GM21526 (cell line): ENCODE data around the gene TEPSIN.

Experiments
- ATAC-seq: cut with Tn5 transposase; IDR thresholded peaks from one replicate; pipeline ENCODE4 v1.9.1; 2021; ENCODE audit warnings: moderate library complexity; ENCODE audit not compliant: unreplicated experiment, low FRiP score

TEPSIN gene

GRCh38 chr17:81189016-81189415 lies 49.8 kb downstream of the TEPSIN start:
- ATAC-seq = no peak

GRCh38 chr17:81188491-81188840 lies 50.4 kb downstream of the TEPSIN start:
- no peak for ATAC-seq

GRCh38 chr17:81187586-81188490 lies 51.0 kb downstream of the TEPSIN start:
- no peak for ATAC-seq

- no peak for ATAC-seq
These were observed 51.7 kb downstream of the TEPSIN start for GRCh38 chr17:81187120-81187519.

- no peak for ATAC-seq
These were observed 52.7 kb downstream of the TEPSIN start for GRCh38 chr17:81186203-81186602.

- ATAC-seq = no peak
These were observed 54.3 kb downstream of the TEPSIN start for GRCh38 chr17:81184555-81184954.

GRCh38 chr17:81183807-81184206 lies 55.0 kb downstream of the TEPSIN start:
- no peak for ATAC-seq

GRCh38 chr17:81183316-81183715 lies 55.5 kb downstream of the TEPSIN start:
- no peak for ATAC-seq

GRCh38 chr17:81182596-81182995 lies 56.3 kb downstream of the TEPSIN start:
- ATAC-seq = no peak

- no peak for ATAC-seq
These were observed 57.1 kb downstream of the TEPSIN start for GRCh38 chr17:81181811-81182185.

GRCh38 chr17:81180836-81181810 lies 57.7 kb downstream of the TEPSIN start:
- no peak for ATAC-seq

GRCh38 chr17:81179861-81180260 lies 59.0 kb downstream of the TEPSIN start:
- no peak for ATAC-seq

- ATAC-seq = no peak
These were observed 59.6 kb downstream of the TEPSIN start for GRCh38 chr17:81179220-81179619.
